ENCODE measurements around the gene EML4. TPM values are rescaled to one million over a fixed set of nuclear protein-coding genes. Genes with fewer than 3 reads are reported as not detected.
A peak's percentile ranks its signal among the peaks of the same experiment; 100 is the strongest.

The EML4 gene
- total RNA-seq, 2 donors from 2014 or later: 79.2 to 82.2 TPM

- ATAC-seq (replicated peaks in 1 of 2) (no peak), DNase-seq (no peak)
- H3K9me3 Mint-ChIP-seq: no peaks in the 10 kb centered on the region
- peaks cover 40% of the 10 kb centered on the region for H3K4me1 Mint-ChIP-seq (ENCODE audit: low read depth)
- no peak overlapping the region for H3K4me3 Mint-ChIP-seq
- peak overlapping the region; percentile 60 for H3K27ac Mint-ChIP-seq
- H3K36me3 Mint-ChIP-seq (ENCODE audit: insufficient read depth in 2 of 2): peaks cover 0 to 28% of the 10 kb centered on the region in 2 donors
- no peaks in the 10 kb centered on the region for H3K27me3 Mint-ChIP-seq (ENCODE audit: low read depth)
Observed at GRCh38 chr2:42286268-42286946, 117.3 kb downstream of the EML4 start.

GRCh38 chr2:42288811-42289210 lies 119.7 kb downstream of the EML4 start:
- H3K27ac Mint-ChIP-seq: peak overlapping the region; percentile 52
- no peak for DNase-seq
- ATAC-seq (replicated peaks in 1 of 2): peak; percentile 62 to 66
- peaks cover 3 to 28% of the 10 kb centered on the region in 2 donors for H3K36me3 Mint-ChIP-seq (ENCODE audit: insufficient read depth in 2 of 2)
- H3K4me1 Mint-ChIP-seq (ENCODE audit: low read depth): peaks cover 45% of the 10 kb centered on the region
- H3K4me3 Mint-ChIP-seq: peak overlapping the region in 1 of 2 donors; percentile 44
- H3K27me3 Mint-ChIP-seq (ENCODE audit: low read depth): no peaks in the 10 kb centered on the region
- H3K9me3 Mint-ChIP-seq: no peaks in the 10 kb centered on the region

- peaks cover 3 to 27% of the 10 kb centered on the region in 2 donors for H3K36me3 Mint-ChIP-seq (ENCODE audit: insufficient read depth in 2 of 2)
- no peaks in the 10 kb centered on the region for H3K9me3 Mint-ChIP-seq
- peak; percentile 7 to 53 for ATAC-seq (replicated peaks in 1 of 2)
Observed at GRCh38 chr2:42289222-42289621, 120.1 kb downstream of the EML4 start.

GRCh38 chr2:42290005-42290404 lies 120.9 kb downstream of the EML4 start:
- no peaks in the 10 kb centered on the region for H3K27me3 Mint-ChIP-seq (ENCODE audit: low read depth)
- no peaks in the 10 kb centered on the region for H3K9me3 Mint-ChIP-seq
- no peak overlapping the region for H3K27ac Mint-ChIP-seq
- ATAC-seq (replicated peaks in 1 of 2): peak in 1 of 2 donors; percentile 50
- H3K4me1 Mint-ChIP-seq (ENCODE audit: low read depth): peaks cover 37% of the 10 kb centered on the region
- H3K36me3 Mint-ChIP-seq (ENCODE audit: insufficient read depth in 2 of 2): peaks cover 4 to 30% of the 10 kb centered on the region in 2 donors
- no peak overlapping the region for H3K4me3 Mint-ChIP-seq
- no peak for DNase-seq

More at GRCh38 chr2:42289222-42289621, 120.1 kb downstream of the EML4 start:
- Mint-ChIP-seq H3K4me3 (peak overlapping the region in 1 of 2 donors; percentile 44), H3K27ac (peak overlapping the region; percentile 15), H3K4me1 (ENCODE audit: low read depth) (peaks cover 41% of the 10 kb centered on the region), H3K27me3 (ENCODE audit: low read depth) (no peaks in the 10 kb centered on the region)
- DNase-seq: no peak

GRCh38 chr2:42293019-42293418 lies 123.9 kb downstream of the EML4 start:
- Mint-ChIP-seq H3K4me1 (ENCODE audit: low read depth) (peaks cover 42% of the 10 kb centered on the region), H3K9me3 (no peaks in the 10 kb centered on the region), H3K27me3 (ENCODE audit: low read depth) (no peaks in the 10 kb centered on the region), H3K4me3 (no peak overlapping the region), H3K27ac (peak overlapping the region; percentile 30), H3K36me3 (ENCODE audit: insufficient read depth in 2 of 2) (peaks cover 11 to 40% of the 10 kb centered on the region in 2 donors)
- ATAC-seq (replicated peaks in 1 of 2) (peak in 1 of 2 donors; percentile 5), DNase-seq (no peak)

GRCh38 chr2:42296226-42296625 lies 127.1 kb downstream of the EML4 start:
- H3K36me3 Mint-ChIP-seq (ENCODE audit: insufficient read depth in 2 of 2): peaks cover 18 to 45% of the 10 kb centered on the region in 2 donors
- no peak for ATAC-seq (replicated peaks in 1 of 2)
- H3K9me3 Mint-ChIP-seq: no peaks in the 10 kb centered on the region
- H3K4me3 Mint-ChIP-seq: peak overlapping the region in 1 of 2 donors; percentile 7
- peaks cover 44% of the 10 kb centered on the region for H3K4me1 Mint-ChIP-seq (ENCODE audit: low read depth)
- H3K27ac Mint-ChIP-seq: peak overlapping the region; percentile 38
- DNase-seq: no peak
- no peaks in the 10 kb centered on the region for H3K27me3 Mint-ChIP-seq (ENCODE audit: low read depth)

GRCh38 chr2:42297322-42297936 lies 128.3 kb downstream of the EML4 start:
- peaks cover 17 to 40% of the 10 kb centered on the region in 2 donors for H3K36me3 Mint-ChIP-seq (ENCODE audit: insufficient read depth in 2 of 2)
- no peak for DNase-seq
- peak overlapping the region; percentile 95 for H3K27ac Mint-ChIP-seq
- H3K4me1 Mint-ChIP-seq (ENCODE audit: low read depth): peaks cover 40% of the 10 kb centered on the region
- H3K9me3 Mint-ChIP-seq: no peaks in the 10 kb centered on the region
- no peaks in the 10 kb centered on the region for H3K27me3 Mint-ChIP-seq (ENCODE audit: low read depth)
- H3K4me3 Mint-ChIP-seq: peak overlapping the region in 1 of 2 donors; percentile 68
- ATAC-seq (replicated peaks in 1 of 2): peak in 1 of 2 donors; percentile 41

GRCh38 chr2:42298132-42298531 lies 129.0 kb downstream of the EML4 start:
- no peak overlapping the region for H3K4me3 Mint-ChIP-seq
- H3K36me3 Mint-ChIP-seq (ENCODE audit: insufficient read depth in 2 of 2): peaks cover 16 to 41% of the 10 kb centered on the region in 2 donors
- H3K4me1 Mint-ChIP-seq (ENCODE audit: low read depth): peaks cover 39% of the 10 kb centered on the region
- ATAC-seq (replicated peaks in 1 of 2) (no peak), DNase-seq (no peak)
- H3K27me3 Mint-ChIP-seq (ENCODE audit: low read depth): no peaks in the 10 kb centered on the region
- H3K27ac Mint-ChIP-seq: peak overlapping the region; percentile 95
- no peaks in the 10 kb centered on the region for H3K9me3 Mint-ChIP-seq

- Mint-ChIP-seq H3K4me3 (peak overlapping the region in 1 of 2 donors; percentile 40), H3K4me1 (ENCODE audit: low read depth) (peaks cover 41% of the 10 kb centered on the region), H3K27ac (peak overlapping the region; percentile 95), H3K9me3 (no peaks in the 10 kb centered on the region), H3K36me3 (ENCODE audit: insufficient read depth in 2 of 2) (peaks cover 17 to 45% of the 10 kb centered on the region in 2 donors), H3K27me3 (ENCODE audit: low read depth) (no peaks in the 10 kb centered on the region)
- no peak for DNase-seq
- ATAC-seq (replicated peaks in 1 of 2): peak; percentile 52 to 81
Observed at GRCh38 chr2:42298996-42299754, 130.0 kb downstream of the EML4 start.

- Mint-ChIP-seq H3K4me3 (no peak overlapping the region), H3K36me3 (ENCODE audit: insufficient read depth in 2 of 2) (peaks cover 15 to 40% of the 10 kb centered on the region in 2 donors), H3K27ac (peak overlapping the region; percentile 71), H3K27me3 (ENCODE audit: low read depth) (no peaks in the 10 kb centered on the region), H3K9me3 (no peaks in the 10 kb centered on the region), H3K4me1 (ENCODE audit: low read depth) (peaks cover 43% of the 10 kb centered on the region)
- no peak for ATAC-seq (replicated peaks in 1 of 2)
- DNase-seq: no peak
Observed at GRCh38 chr2:42300527-42300926, 131.4 kb downstream of the EML4 start.

- Mint-ChIP-seq H3K36me3 (ENCODE audit: insufficient read depth in 2 of 2) (peaks cover 10 to 30% of the 10 kb centered on the region in 2 donors), H3K27ac (no peak overlapping the region), H3K27me3 (ENCODE audit: low read depth) (no peaks in the 10 kb centered on the region), H3K4me3 (no peak overlapping the region), H3K4me1 (ENCODE audit: low read depth) (peaks cover 27% of the 10 kb centered on the region), H3K9me3 (no peaks in the 10 kb centered on the region)
- ATAC-seq (replicated peaks in 1 of 2) (no peak), DNase-seq (no peak)
Observed at GRCh38 chr2:42303252-42303651, 134.1 kb downstream of the EML4 start.

GRCh38 chr2:42304059-42304713 lies 135.0 kb downstream of the EML4 start:
- H3K27ac Mint-ChIP-seq: no peak overlapping the region
- no peak for ATAC-seq (replicated peaks in 1 of 2)

More at GRCh38 chr2:42304059-42304713, 135.0 kb downstream of the EML4 start:
- no peaks in the 10 kb centered on the region for H3K9me3 Mint-ChIP-seq
- no peaks in the 10 kb centered on the region for H3K27me3 Mint-ChIP-seq (ENCODE audit: low read depth)
- H3K36me3 Mint-ChIP-seq (ENCODE audit: insufficient read depth in 2 of 2): peaks cover 10 to 27% of the 10 kb centered on the region in 2 donors
- H3K4me3 Mint-ChIP-seq: no peak overlapping the region
- H3K4me1 Mint-ChIP-seq (ENCODE audit: low read depth): peaks cover 18% of the 10 kb centered on the region
- DNase-seq: no peak

Measured in activated T-cell treated with anti-CD3 and anti-CD28 coated beads, Interleukin-2, amount 50 U/mL, for 72 hours (primary cell).